ENCODE data around the gene PPFIA4.
A peak's percentile ranks its signal among the peaks of the same experiment; 100 is the strongest.

GRCh38 chr1:203026031-203026665, at the start of gene PPFIA4:
- TF ChIP-seq BHLHE40 (IDR thresholded peaks at IDR 0.05; ENCODE audit: borderline replicate concordance) (no peak), L3MBTL2 (conservative IDR thresholded peaks at IDR 0.05) (peak; percentile 100), FOXK2 (IDR thresholded peaks at IDR 0.05) (no peak), TARDBP (IDR thresholded peaks at IDR 0.05) (no peak), HDGF (IDR thresholded peaks at IDR 0.05; ENCODE audit: borderline replicate concordance) (no peak), ELF4 (IDR thresholded peaks at IDR 0.05) (no peak), SUZ12 (IDR thresholded peaks at IDR 0.05) (no peak), SP1 (IDR thresholded peaks at IDR 0.05) (peak; percentile 16; the same call in 1 of the 2 replicates), FOXM1 (IDR thresholded peaks at IDR 0.05; ENCODE audit: borderline replicate concordance) (no peak)
